ENCODE data around the gene SP110. TPM values are rescaled to one million over a fixed set of nuclear protein-coding genes. Genes with fewer than 3 reads are reported as not detected.

Gene SP110
- total and polyA plus RNA-seq, 7 donors: 3.4 to 15.9 (median 7.2) TPM

DNA sequence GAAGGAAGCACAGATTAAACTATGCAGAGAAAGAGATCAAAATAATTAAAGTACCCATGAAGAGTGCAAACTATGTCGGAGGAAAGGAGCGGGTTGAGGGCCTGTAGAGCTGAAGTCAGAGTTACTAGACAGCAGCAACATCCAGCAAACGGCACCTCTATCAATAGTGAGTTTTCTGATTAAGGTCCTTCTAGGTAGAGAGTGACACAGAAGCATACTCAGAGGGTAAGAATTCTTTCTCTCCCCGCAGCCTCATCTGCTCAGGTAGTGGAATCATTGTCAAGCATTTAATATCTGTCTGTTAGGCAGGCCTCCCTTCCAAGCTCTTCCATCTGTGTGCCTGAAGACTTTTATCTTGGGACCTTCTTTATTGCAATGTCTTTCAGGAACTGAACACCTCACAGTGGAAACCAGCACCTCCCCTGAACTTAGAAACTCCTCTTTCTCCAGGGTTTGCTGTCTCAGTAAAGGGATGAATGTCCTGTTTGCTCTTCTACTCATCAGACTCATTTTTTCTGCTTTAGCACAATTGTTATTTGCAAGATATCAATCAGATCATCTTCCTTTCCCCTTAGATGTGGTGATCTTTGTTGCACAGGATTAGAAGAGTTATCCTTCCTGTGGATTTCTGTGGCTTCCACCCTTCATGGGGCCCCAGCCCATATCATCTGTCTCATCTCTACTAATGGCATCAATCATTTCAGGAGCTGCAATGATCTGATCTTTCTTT is 34.5 kb upstream of the SP110 start:
- H3K36me3 ChIP-seq (ENCODE audit: insufficient read depth in 1 of 2, low read depth in 1 of 2): no peaks in the 10 kb centered on the region
- WGBS, 3 donors: 80 to 83% (median 80%) methylated on average over 4 of the region's 4 CpGs
- no peaks in the 10 kb centered on the region for H3K9me3 ChIP-seq
- DNase-seq (no peak), ATAC-seq (no peak)
- TF ChIP-seq, protein P1, sequence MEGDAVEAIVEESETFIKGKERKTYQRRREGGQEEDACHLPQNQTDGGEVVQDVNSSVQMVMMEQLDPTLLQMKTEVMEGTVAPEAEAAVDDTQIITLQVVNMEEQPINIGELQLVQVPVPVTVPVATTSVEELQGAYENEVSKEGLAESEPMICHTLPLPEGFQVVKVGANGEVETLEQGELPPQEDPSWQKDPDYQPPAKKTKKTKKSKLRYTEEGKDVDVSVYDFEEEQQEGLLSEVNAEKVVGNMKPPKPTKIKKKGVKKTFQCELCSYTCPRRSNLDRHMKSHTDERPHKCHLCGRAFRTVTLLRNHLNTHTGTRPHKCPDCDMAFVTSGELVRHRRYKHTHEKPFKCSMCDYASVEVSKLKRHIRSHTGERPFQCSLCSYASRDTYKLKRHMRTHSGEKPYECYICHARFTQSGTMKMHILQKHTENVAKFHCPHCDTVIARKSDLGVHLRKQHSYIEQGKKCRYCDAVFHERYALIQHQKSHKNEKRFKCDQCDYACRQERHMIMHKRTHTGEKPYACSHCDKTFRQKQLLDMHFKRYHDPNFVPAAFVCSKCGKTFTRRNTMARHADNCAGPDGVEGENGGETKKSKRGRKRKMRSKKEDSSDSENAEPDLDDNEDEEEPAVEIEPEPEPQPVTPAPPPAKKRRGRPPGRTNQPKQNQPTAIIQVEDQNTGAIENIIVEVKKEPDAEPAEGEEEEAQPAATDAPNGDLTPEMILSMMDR (IDR thresholded peaks at IDR 0.05): no peak
- H3K27me3 ChIP-seq (ENCODE audit: insufficient read depth in 3 of 3, low read length in 2 of 3): peaks cover 0 to 2% (median 0%) of the 10 kb centered on the region in 3 donors
- no peak overlapping the region for H3K4me3 ChIP-seq
- intact Hi-C loops (cut with DNase I): no loop called here
- no peak overlapping the region for H3K27ac ChIP-seq
- H3K4me1 ChIP-seq: no peaks in the 10 kb centered on the region

DNA sequence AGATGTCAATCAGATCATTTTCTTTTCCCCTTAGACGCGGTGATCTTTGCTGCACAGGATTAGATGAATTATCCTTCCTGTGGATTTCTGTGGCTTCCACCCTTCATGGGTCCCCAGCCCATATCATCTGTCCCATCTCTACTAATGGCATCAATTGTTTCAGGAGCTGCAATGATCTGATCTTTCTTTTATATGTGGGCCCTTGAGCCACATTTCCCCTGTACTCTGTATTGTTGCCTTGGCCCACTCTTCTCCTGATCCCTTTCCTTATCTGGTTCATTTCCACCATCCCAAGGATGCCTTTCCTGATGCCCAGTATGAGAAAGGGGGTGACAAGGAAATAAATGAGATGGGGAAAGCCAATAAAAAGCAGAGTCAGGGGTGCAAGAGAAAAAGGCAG is 30.4 kb upstream of the SP110 start:
- Histone ChIP-seq H3K9me3 (no peaks in the 10 kb centered on the region), H3K27me3 (ENCODE audit: insufficient read depth in 3 of 3, low read length in 2 of 3) (no peaks in the 10 kb centered on the region), H3K27ac (no peak overlapping the region), H3K36me3 (ENCODE audit: insufficient read depth in 1 of 2, low read depth in 1 of 2) (no peaks in the 10 kb centered on the region), H3K4me1 (no peaks in the 10 kb centered on the region), H3K4me3 (no peak overlapping the region)
- ATAC-seq (no peak), DNase-seq (no peak)
- 88 to 96% (median 94%) methylated on average over 2 of the region's 2 CpGs for WGBS, 3 donors
- intact Hi-C loops (cut with DNase I): no loop called here
- TF ChIP-seq, protein P1 (IDR thresholded peaks at IDR 0.05): no peak

DNA sequence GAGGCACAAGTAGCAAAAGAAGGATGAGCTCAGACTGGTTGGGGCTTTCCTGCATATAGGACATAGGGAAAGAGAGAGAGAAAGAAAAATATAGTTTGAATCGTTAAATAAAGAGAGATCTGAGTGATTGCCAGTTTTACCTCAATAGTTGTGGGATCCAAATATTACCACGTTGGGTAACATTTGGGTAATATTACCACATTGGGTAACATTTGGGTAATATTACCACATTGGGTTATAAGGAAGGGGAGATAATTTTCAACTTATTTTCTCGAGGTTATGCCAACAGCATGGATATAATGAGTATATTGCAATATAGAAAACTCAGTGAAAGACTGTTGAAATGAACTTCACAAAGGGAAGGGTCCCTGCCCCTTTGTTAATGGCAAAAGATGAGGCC is 26.4 kb upstream of the SP110 start:
- no peaks in the 10 kb centered on the region for H3K9me3 ChIP-seq
- H3K27me3 ChIP-seq (ENCODE audit: insufficient read depth in 3 of 3, low read length in 2 of 3): peaks cover 0 to 2% (median 0%) of the 10 kb centered on the region in 3 donors
- TF ChIP-seq, protein P1 (IDR thresholded peaks at IDR 0.05): no peak
- H3K36me3 ChIP-seq (ENCODE audit: insufficient read depth in 1 of 2, low read depth in 1 of 2): no peaks in the 10 kb centered on the region
- intact Hi-C loops (cut with DNase I): no loop called here
- H3K27ac ChIP-seq: no peak overlapping the region
- DNase-seq (no peak), ATAC-seq (no peak)
- H3K4me3 ChIP-seq: no peak overlapping the region
- H3K4me1 ChIP-seq: no peaks in the 10 kb centered on the region
- 59 to 71% (median 70%) methylated on average over 3 of the region's 3 CpGs for WGBS, 3 donors

DNA sequence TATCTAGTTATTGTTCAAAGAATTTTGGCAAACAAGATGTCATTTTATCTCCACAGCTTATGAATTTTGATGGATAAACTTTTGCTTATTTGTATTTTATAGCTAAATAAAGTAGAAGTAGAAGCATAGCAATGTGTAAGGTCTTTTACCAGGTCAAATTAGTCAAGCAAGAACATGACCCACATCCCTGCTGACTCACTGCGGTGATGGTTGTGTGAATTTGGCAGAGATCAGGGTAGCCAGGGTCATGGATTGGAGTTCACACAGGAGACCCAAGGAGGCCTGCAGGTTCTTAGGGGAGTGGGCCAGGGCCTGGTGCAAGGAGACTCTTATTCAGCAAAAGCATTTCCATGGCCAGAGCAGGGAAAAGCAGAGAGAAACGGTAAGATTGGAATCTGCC is 24.4 kb upstream of the SP110 start:
- Histone ChIP-seq H3K9me3 (no peaks in the 10 kb centered on the region), H3K36me3 (ENCODE audit: insufficient read depth in 1 of 2, low read depth in 1 of 2) (no peaks in the 10 kb centered on the region), H3K27ac (no peak overlapping the region), H3K27me3 (ENCODE audit: insufficient read depth in 3 of 3, low read length in 2 of 3) (peaks cover 0 to 2% (median 0%) of the 10 kb centered on the region in 3 donors), H3K4me3 (no peak overlapping the region), H3K4me1 (no peaks in the 10 kb centered on the region)
- intact Hi-C loops (cut with DNase I): no loop called here
- DNase-seq (no peak), ATAC-seq (no peak)
- TF ChIP-seq, protein P1 (IDR thresholded peaks at IDR 0.05): no peak
- 77 to 85% (median 80%) methylated on average over 2 of the region's 2 CpGs for WGBS, 3 donors

DNA sequence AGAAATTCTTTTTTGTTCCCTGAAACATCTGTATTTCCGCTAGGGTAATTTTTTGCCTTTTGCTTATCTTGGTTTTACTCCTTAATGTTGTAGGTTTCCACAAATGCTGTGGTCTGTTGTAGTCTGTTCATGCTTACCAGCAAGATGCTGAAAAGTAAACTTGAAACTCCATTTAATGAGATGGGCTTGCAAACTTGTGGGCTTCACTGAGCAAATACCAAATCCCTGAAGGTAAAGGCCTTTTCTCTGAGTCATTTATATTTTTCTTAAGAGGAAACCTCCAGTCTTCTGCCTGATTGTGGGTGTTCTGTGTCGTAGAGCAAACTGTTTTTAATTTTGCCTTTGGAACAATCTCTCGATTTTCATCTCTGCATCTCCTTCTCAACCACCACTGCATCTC is 15.1 kb upstream of the SP110 start:
- no peaks in the 10 kb centered on the region for H3K4me1 ChIP-seq
- DNase-seq: no peak
- intact Hi-C loops (cut with DNase I): no loop called here
- H3K27me3 ChIP-seq (ENCODE audit: insufficient read depth in 3 of 3, low read length in 2 of 3): no peaks in the 10 kb centered on the region
- TF ChIP-seq, protein P1 (IDR thresholded peaks at IDR 0.05): no peak
- H3K9me3 ChIP-seq: no peaks in the 10 kb centered on the region
- WGBS, 3 donors: 86 to 88% (median 87%) methylated on average over 3 of the region's 3 CpGs
- no peak overlapping the region for H3K27ac ChIP-seq
- no peaks in the 10 kb centered on the region for H3K36me3 ChIP-seq (ENCODE audit: insufficient read depth in 1 of 2, low read depth in 1 of 2)
- no peak overlapping the region for H3K4me3 ChIP-seq
- no peak for ATAC-seq

Measured in psoas muscle (tissue), 8 donors.